ENCODE measurements around the gene EEFSEC.

Gene EEFSEC

GRCh38 chr3:128433837-128434165 lies 280.5 kb downstream of the EEFSEC start:
- no peak for DNase-seq

- no peak for DNase-seq
Observed at GRCh38 chr3:128434524-128434923, 281.2 kb downstream of the EEFSEC start.

GRCh38 chr3:128435058-128435457 lies 281.8 kb downstream of the EEFSEC start:
- no peak for DNase-seq

- no peak for DNase-seq
Observed at GRCh38 chr3:128435561-128435960, 282.3 kb downstream of the EEFSEC start.

GRCh38 chr3:128436214-128436613 lies 282.9 kb downstream of the EEFSEC start:
- DNase-seq, result no peak

- no peak for DNase-seq
Observed at GRCh38 chr3:128438488-128439072, 285.3 kb downstream of the EEFSEC start.

- no peak for DNase-seq
Observed at GRCh38 chr3:128439226-128439625, 285.9 kb downstream of the EEFSEC start.

GRCh38 chr3:128442070-128442469 lies 288.8 kb downstream of the EEFSEC start:
- no peak for DNase-seq

GRCh38 chr3:128442949-128443348 lies 289.7 kb downstream of the EEFSEC start:
- DNase-seq, result no peak

GRCh38 chr3:128443771-128444170 lies 290.5 kb downstream of the EEFSEC start:
- no peak for DNase-seq

GRCh38 chr3:128445357-128445756 lies 292.1 kb downstream of the EEFSEC start:
- no peak for DNase-seq

- no peak for DNase-seq
Observed at GRCh38 chr3:128446821-128447220, 293.5 kb downstream of the EEFSEC start.

GRCh38 chr3:128447561-128448013 lies 294.3 kb downstream of the EEFSEC start:
- DNase-seq, result no peak

GRCh38 chr3:128448491-128448890 lies 295.2 kb downstream of the EEFSEC start:
- DNase-seq, result no peak

- no peak for DNase-seq
Observed at GRCh38 chr3:128449111-128449638, 295.9 kb downstream of the EEFSEC start.

- no peak for DNase-seq
Observed at GRCh38 chr3:128452120-128452519, 298.8 kb downstream of the EEFSEC start.

- DNase-seq, result no peak
Observed at GRCh38 chr3:128452678-128453275, 299.5 kb downstream of the EEFSEC start.

- no peak for DNase-seq
Observed at GRCh38 chr3:128453501-128454309, 300.4 kb downstream of the EEFSEC start.

- DNase-seq, result no peak
Observed at GRCh38 chr3:128454310-128454618, 301.0 kb downstream of the EEFSEC start.

- DNase-seq, result no peak
Observed at GRCh38 chr3:128455116-128455515, 301.8 kb downstream of the EEFSEC start.

- DNase-seq, result no peak
Observed at GRCh38 chr3:128455786-128456748, 302.8 kb downstream of the EEFSEC start.

GRCh38 chr3:128456776-128457715 lies 303.8 kb downstream of the EEFSEC start:
- no peak for DNase-seq

Data from 8988T (cell line).